Measurements from ENCODE around the gene HK2. TPM values are rescaled to one million over a fixed set of nuclear protein-coding genes. Genes with fewer than 3 reads are reported as not detected.

Gene HK2
- total RNA-seq, 2 experiments from 2014 or later, result 42.6 to 44.7 TPM

DNA sequence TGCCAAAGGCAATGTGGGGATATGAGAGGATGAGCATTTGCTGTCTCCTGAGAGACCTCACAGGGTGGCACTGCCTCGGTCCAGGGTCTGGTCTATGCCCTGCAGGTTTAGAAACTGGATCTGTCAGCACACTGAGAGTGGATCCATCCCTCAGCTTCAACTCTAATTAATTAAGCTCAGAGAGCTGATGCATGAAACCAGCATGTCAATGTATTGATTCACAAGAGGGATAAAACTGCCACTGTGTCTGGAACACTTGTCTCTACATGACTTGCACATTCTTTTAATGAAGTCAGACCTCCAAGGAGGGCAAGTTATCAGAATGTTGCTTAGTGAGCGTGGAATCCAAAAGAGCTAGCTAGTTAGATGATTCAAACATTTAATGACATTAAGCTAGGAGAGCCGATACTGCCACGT lies 102.1 kb downstream of the HK2 start:
- Mint-ChIP-seq H3K4me3 (no peak overlapping the region), H3K9me3 (ENCODE audit: insufficient read depth) (no peaks in the 10 kb centered on the region), H3K27ac (no peak overlapping the region), H3K36me3 (ENCODE audit: low read depth) (peaks cover 3% of the 10 kb centered on the region), H3K4me1 (ENCODE audit: low read depth) (no peaks in the 10 kb centered on the region), H3K27me3 (ENCODE audit: low read depth) (peaks cover 5% of the 10 kb centered on the region)
- POLR2A ChIA-PET, result no interaction called here
- ATAC-seq (no peak), DNase-seq (no peak)
- CTCF ChIA-PET, result interaction anchor here (1.4 kb wide), 1 partner anchor 16 kb away, joined by 5 read pairs; no protein-coding TSS in a partner anchor

DNA sequence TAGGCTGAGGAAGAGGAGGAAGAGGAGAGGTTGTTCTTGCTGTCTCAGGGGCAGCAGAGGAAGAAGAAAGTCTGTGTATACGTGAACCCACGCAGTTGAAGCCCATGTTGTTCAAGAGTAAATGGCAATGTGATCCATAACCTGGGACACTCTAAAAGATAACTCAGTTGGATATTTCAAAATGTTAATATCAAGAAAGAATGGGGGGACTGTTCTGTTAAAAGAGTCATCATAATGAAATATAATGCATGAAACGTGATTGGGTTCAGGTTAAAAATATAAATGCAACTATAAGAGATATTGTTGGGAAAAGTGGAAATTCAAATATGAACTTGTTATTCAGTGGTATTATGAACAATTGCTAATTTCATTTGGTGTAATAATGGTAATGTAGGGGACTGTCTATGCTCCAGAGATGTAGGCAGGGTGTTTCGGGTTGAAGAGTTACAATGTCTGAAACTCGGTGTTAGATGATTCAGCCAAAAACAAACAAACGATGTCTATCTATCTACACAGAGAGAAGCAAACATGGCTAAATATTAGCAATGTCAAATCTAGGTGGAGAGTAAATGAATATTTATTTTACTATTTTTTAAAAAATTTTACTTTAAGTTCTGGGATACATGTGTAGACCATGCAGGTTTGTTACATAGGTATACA lies 103.4 kb downstream of the HK2 start:
- H3K9me3 Mint-ChIP-seq (ENCODE audit: insufficient read depth), result no peaks in the 10 kb centered on the region
- DNase-seq (no peak), ATAC-seq (no peak)
- H3K4me1 Mint-ChIP-seq (ENCODE audit: low read depth), result no peaks in the 10 kb centered on the region
- H3K36me3 Mint-ChIP-seq (ENCODE audit: low read depth), result peaks cover 2% of the 10 kb centered on the region
- CTCF ChIA-PET, result no interaction called here
- peaks cover 5% of the 10 kb centered on the region for H3K27me3 Mint-ChIP-seq (ENCODE audit: low read depth)
- H3K27ac Mint-ChIP-seq, result no peak overlapping the region
- POLR2A ChIA-PET, result no interaction called here
- H3K4me3 Mint-ChIP-seq, result no peak overlapping the region

DNA sequence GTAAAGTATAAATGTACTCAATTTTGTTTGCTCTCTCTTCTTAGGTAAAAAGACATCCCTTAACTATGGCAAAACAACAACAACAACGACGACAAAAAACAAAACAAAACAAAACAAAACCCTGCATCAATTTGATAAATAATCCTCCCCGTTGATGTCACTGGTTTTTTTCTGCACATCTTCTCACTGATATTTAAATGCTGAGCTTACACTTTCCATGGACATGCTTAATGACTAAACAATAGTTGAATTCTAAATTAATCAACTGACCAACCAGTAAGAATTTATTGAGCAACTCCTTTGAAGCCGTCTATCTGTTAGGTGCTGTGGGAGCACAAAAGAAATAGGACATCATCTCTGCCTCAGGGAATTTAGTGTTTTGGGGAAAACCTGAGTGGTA lies 104.3 kb downstream of the HK2 start:
- DNase-seq, result no peak
- H3K4me1 Mint-ChIP-seq (ENCODE audit: low read depth), result no peaks in the 10 kb centered on the region
- H3K4me3 Mint-ChIP-seq, result no peak overlapping the region
- ATAC-seq, result no peak
- ChIA-PET POLR2A (no interaction called here), CTCF (no interaction called here)
- H3K9me3 Mint-ChIP-seq (ENCODE audit: insufficient read depth), result no peaks in the 10 kb centered on the region
- H3K36me3 Mint-ChIP-seq (ENCODE audit: low read depth), result peaks cover 3% of the 10 kb centered on the region
- H3K27me3 Mint-ChIP-seq (ENCODE audit: low read depth), result peaks cover 5% of the 10 kb centered on the region
- H3K27ac Mint-ChIP-seq, result no peak overlapping the region

DNA sequence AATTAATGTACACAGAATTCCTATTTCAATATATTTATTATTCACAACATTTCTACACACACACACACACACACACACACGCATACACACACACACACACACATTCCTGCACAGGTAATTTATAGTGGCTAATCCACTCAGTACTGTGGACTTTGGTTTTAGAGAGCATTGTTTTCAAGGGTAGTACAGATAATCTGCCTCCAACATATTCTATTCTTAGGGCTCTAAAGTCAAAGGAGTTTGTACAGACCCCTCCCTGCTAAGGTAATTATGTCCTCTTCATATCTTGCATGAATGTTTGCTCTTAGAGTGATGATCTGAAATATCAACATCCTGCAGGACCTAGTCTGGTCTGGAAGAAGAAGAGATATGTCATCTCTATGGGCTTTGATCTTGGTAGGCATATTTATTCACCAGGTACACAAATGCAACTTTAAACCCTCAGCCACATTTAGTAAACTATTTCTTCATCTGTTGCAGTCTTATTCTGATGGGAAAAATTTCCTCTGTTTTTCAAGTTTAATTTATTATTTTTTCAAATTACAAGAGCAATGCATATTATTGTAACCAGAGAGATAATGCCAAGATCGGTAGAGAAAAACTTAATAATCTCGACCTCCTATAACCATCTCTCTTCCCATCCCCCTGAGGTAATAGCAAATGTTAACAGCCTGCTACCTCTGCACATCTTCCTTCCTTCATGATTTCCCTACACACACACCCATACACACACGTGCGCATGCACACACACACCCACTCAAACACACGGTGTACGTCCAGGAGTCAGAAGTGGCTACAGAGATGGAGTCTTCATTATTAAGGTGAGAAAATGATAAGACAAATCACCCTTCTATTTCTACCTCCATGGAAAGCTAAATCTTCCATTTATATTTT lies 106.2 kb downstream of the HK2 start:
- ChIA-PET POLR2A (no interaction called here), CTCF (no interaction called here)
- ATAC-seq (no peak), DNase-seq (no peak)
- Mint-ChIP-seq H3K4me1 (ENCODE audit: low read depth) (peaks cover 11% of the 10 kb centered on the region), H3K27me3 (ENCODE audit: low read depth) (peaks cover 9% of the 10 kb centered on the region), H3K4me3 (no peak overlapping the region), H3K36me3 (ENCODE audit: low read depth) (peaks cover 9% of the 10 kb centered on the region), H3K27ac (no peak overlapping the region), H3K9me3 (ENCODE audit: insufficient read depth) (no peaks in the 10 kb centered on the region)

DNA sequence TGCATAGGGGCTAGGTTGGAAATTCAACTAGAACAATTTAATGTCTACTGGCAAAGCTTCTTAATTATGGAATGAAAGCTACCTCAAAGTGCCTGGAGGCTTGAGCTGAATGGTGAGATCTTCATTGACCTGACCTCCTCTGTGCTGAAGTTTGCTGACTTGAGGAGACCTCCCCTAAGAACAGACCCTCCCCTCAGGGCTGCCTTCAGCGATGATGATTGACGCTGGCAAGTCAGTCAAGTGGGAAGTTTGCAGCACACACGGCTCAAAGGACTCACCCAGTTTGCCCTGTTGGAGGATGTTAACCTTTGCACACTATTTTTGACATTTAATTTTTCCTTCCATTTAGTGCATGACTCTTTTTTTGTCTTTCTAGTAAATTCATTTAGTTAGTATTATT lies 107.4 kb downstream of the HK2 start:
- POLR2A ChIA-PET, result no interaction called here
- Mint-ChIP-seq H3K9me3 (ENCODE audit: insufficient read depth) (no peaks in the 10 kb centered on the region), H3K4me1 (ENCODE audit: low read depth) (peaks cover 19% of the 10 kb centered on the region), H3K36me3 (ENCODE audit: low read depth) (peaks cover 9% of the 10 kb centered on the region), H3K4me3 (no peak overlapping the region), H3K27me3 (ENCODE audit: low read depth) (peaks cover 9% of the 10 kb centered on the region), H3K27ac (no peak overlapping the region)
- no peak for DNase-seq
- no peak for ATAC-seq
- CTCF ChIA-PET, result interaction anchor here (0.8 kb wide), 1 partner anchor 123 kb away, joined by 4 read pairs; no protein-coding TSS in a partner anchor

DNA sequence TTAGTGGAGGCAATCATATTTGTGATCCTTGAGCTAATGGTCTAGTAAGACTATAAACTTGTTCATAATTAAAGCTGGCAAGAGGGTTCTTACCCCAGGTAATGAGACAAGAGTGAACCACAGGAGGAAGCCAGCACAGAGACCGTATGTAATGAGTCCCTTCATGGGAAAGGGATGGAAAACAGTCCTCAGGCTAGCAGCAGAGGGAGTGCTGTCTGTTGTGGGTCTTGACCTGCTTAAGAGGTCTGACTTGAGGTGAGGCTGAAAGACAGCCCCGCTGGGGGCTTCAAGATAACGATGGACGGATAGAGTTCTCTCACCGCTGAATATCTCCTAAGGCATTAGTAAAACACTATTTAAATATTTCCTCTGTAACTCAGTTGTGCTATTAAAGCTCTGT lies 108.3 kb downstream of the HK2 start:
- no peak overlapping the region for H3K4me3 Mint-ChIP-seq

More for the DNA sequence above, 108.3 kb downstream of the HK2 start:
- H3K4me1 Mint-ChIP-seq (ENCODE audit: low read depth), result peaks cover 19% of the 10 kb centered on the region
- peaks cover 10% of the 10 kb centered on the region for H3K36me3 Mint-ChIP-seq (ENCODE audit: low read depth)
- H3K27ac Mint-ChIP-seq, result no peak overlapping the region
- ChIA-PET CTCF (interaction anchor here (0.6 kb wide), 1 partner anchor 33 kb away, joined by 4 read pairs; no protein-coding TSS in a partner anchor), POLR2A (no interaction called here)
- no peak for DNase-seq
- no peak for ATAC-seq
- H3K9me3 Mint-ChIP-seq (ENCODE audit: insufficient read depth), result no peaks in the 10 kb centered on the region
- peaks cover 8% of the 10 kb centered on the region for H3K27me3 Mint-ChIP-seq (ENCODE audit: low read depth)

Other genes with a start within 250 kb of the HK2 start
- not detected for gene M1AP, start 185.8 kb upstream of the HK2 start, total RNA-seq
- gene SEMA4F, start 179.9 kb upstream of the HK2 start, total RNA-seq, result 1 to 10 TPM; 5.8 to 6.4 TPM
- 10 to 100 TPM; 44.5 to 45.7 TPM for gene POLE4, start 124.5 kb downstream of the HK2 start, total RNA-seq